ENCODE results near the gene ARHGEF11.

GRCh38 chr1:156898971-156899664 lies 146.4 kb downstream of the ARHGEF11 start:
- no peak for TF ChIP-seq ZNF589 (CRISPR knock-in tag; IDR thresholded peaks at IDR 0.05; ENCODE audit: low read depth)
- peak; percentile 52 to 69; a peak in 3 of 4 replicates for TF ChIP-seq KDM1A (IDR thresholded peaks at IDR 0.05)
- TF ChIP-seq NRF1 (conservative IDR thresholded peaks at IDR 0.05 in 1 of 2, IDR thresholded peaks at IDR 0.05 in 1 of 2): no peak
- TF ChIP-seq POLR2A (conservative IDR thresholded peaks at IDR 0.05): no peak
- no peak for TF ChIP-seq SMARCC2 (IDR thresholded peaks at IDR 0.05; ENCODE audit: low read depth)
- TF ChIP-seq MECOM (CRISPR knock-in tag; IDR thresholded peaks at IDR 0.05): no peak
- no peak for TF ChIP-seq EGR1 (conservative IDR thresholded peaks at IDR 0.05)
- no peak for TF ChIP-seq DACH1 (IDR thresholded peaks at IDR 0.05; ENCODE audit: partially characterized antibody)
- TF ChIP-seq E2F6 (IDR thresholded peaks at IDR 0.05; ENCODE audit: borderline replicate concordance in 1 of 2, extremely low read depth in 1 of 2, insufficient read depth in 1 of 2, insufficient read length in 1 of 2, low read depth in 1 of 2, low read length in 1 of 2, poor library complexity in 1 of 2, severe bottlenecking in 1 of 2): no peak
- no peak for TF ChIP-seq NFIX (CRISPR knock-in tag; IDR thresholded peaks at IDR 0.05; ENCODE audit: low read depth)
- TF ChIP-seq MTF1 (CRISPR knock-in tag; IDR thresholded peaks at IDR 0.05; ENCODE audit: borderline replicate concordance): no peak
- TF ChIP-seq HMG20B (CRISPR knock-in tag; IDR thresholded peaks at IDR 0.05): no peak
- no peak for TF ChIP-seq ZBTB5 (IDR thresholded peaks at IDR 0.05)
- no peak for TF ChIP-seq MAX (CRISPR knock-in tag; IDR thresholded peaks at IDR 0.05)

Data from K562 (cell line).